Naive thymus-derived CD4-positive, alpha-beta T cell (primary cell): ENCODE measurements around the gene IFNA10. TPM values are rescaled to one million over a fixed set of nuclear protein-coding genes. Genes with fewer than 3 reads are reported as not detected.
A peak's percentile ranks its signal among the peaks of the same experiment; 100 is the strongest.
"Not testable (repeated sequence)": the region's sequence is repeated elsewhere in the genome, so short reads cannot be mapped to it uniquely, and the experiment has no call there.

ENCODE experiments used
- ATAC-seq: fragments of 150-1000 bp; cut with Tn5 transposase; 2 replicates; pipeline ENCODE4 v1.10.0; 2021; ENCODE audit warnings: mild to moderate bottlenecking, moderate library complexity
- CTCF ChIA-PET: fragments of 350-600 bp; sonication (Branson Sonifier 250); formaldehyde crosslinking; loops from one replicate; lab custom pipeline; 2021; ENCODE audit warnings: antibody characterized with exemption; lab: Charles Lee
- POLR2A ChIA-PET: fragments of 350-600 bp; sonication (Branson Sonifier 250); formaldehyde crosslinking; loops from one replicate; lab custom pipeline; 2021; ENCODE audit warnings: antibody characterized with exemption, inconsistent platforms; lab: Charles Lee
- DNase-seq, 9 donors: peaks; one replicate each; pipeline versions ENCODE4 v3.0.0 to v3.0.0-alpha.2; 2020 to 2022; ENCODE audit warnings: mixed read lengths in 1 of 9
- H3K27ac ChIP-seq: one replicate; pipeline ENCODE4 v1.7.0; 2013; ENCODE audit warnings: mild to moderate bottlenecking, low read depth, low read length, moderate library complexity
- H3K27me3 ChIP-seq, 2 donors: one replicate each; pipeline ENCODE4 v1.7.0; 2013; ENCODE audit warnings: low read length in 2 of 2, mild to moderate bottlenecking in 2 of 2, moderate library complexity in 2 of 2; ENCODE audit not compliant: control insufficient read depth in 2 of 2, insufficient read depth in 2 of 2
- H3K36me3 ChIP-seq, 3 experiments: 1 replicate in 2 of 3; 2 replicates in 1 of 3; pipeline ENCODE4 v1.7.0; 2013; ENCODE audit warnings: low read length in 3 of 3, mild to moderate bottlenecking in 3 of 3, moderate library complexity in 1 of 3; ENCODE audit not compliant: insufficient read depth in 3 of 3, control insufficient read depth in 2 of 3
- H3K4me1 ChIP-seq, 2 donors: one replicate each; pipeline ENCODE4 v1.7.0; 2013; ENCODE audit warnings: low read length in 2 of 2, mild to moderate bottlenecking in 2 of 2, moderate library complexity in 1 of 2; ENCODE audit not compliant: control insufficient read depth in 2 of 2, insufficient read depth in 2 of 2
- H3K4me3 ChIP-seq: 2 replicates; pipeline ENCODE4 v1.7.0; 2013; ENCODE audit warnings: mild to moderate bottlenecking, low read length
- H3K9me3 ChIP-seq, 3 experiments: 1 replicate in 2 of 3; 2 replicates in 1 of 3; pipeline ENCODE4 v1.7.0; 2013; ENCODE audit warnings: low read length in 3 of 3; ENCODE audit not compliant: control insufficient read depth in 2 of 3
- H3K27ac Mint-ChIP-seq, 9 donors: one replicate each; pipeline ENCODE4 v1.8.0; 2020 to 2022; ENCODE audit warnings: mixed read lengths in 9 of 9, mild to moderate bottlenecking in 8 of 9, moderate library complexity in 5 of 9, inconsistent platforms in 2 of 9
- H3K27me3 Mint-ChIP-seq, 5 donors: one replicate each; pipeline ENCODE4 v1.8.0; 2021 to 2022; ENCODE audit warnings: mixed read lengths in 5 of 5, mild to moderate bottlenecking in 1 of 5
- H3K36me3 Mint-ChIP-seq, 5 donors: one replicate each; pipeline ENCODE4 v1.8.0; 2020 to 2022; ENCODE audit warnings: mixed read lengths in 5 of 5, mild to moderate bottlenecking in 3 of 5, inconsistent platforms in 1 of 5
- H3K4me1 Mint-ChIP-seq, 7 donors: one replicate each; pipeline ENCODE4 v1.8.0; 2020 to 2022; ENCODE audit warnings: mixed read lengths in 7 of 7, mild to moderate bottlenecking in 3 of 7, inconsistent platforms in 1 of 7
- H3K4me3 Mint-ChIP-seq, 10 donors: one replicate each; pipeline ENCODE4 v1.8.0; 2020 to 2022; ENCODE audit warnings: mild to moderate bottlenecking in 10 of 10, mixed read lengths in 10 of 10, moderate library complexity in 6 of 10, inconsistent platforms in 2 of 10
- H3K9me3 Mint-ChIP-seq, 11 donors: one replicate each; pipeline ENCODE4 v1.8.0; 2020 to 2022; ENCODE audit warnings: mixed read lengths in 11 of 11, mild to moderate bottlenecking in 4 of 11, inconsistent platforms in 1 of 11, moderate library complexity in 1 of 11
- intact Hi-C, 2 donors: fragments of 100-400 bp; cut with micrococcal nuclease; formaldehyde crosslinking; loops; one replicate each; pipeline ENCODE4 v1.15.1; 2023
- polyA plus RNA-seq, 2 donors: library from polyadenylated mRNA; unstranded; fragments of 300-500 nt; fragmentation: Illumina TruSeq; gene quantifications; one replicate each; pipeline ENCODE4 v1.2.3, GENCODE V29; 2021
- total RNA-seq, 6 experiments: library from RNA in 5 of 6; stranded (reverse) in 5 of 6; gene quantifications; 1 replicate in 5 of 6; 2 replicates in 1 of 6; pipeline ENCODE4 v1.2.3 and lab custom pipeline; 2021 to 2026

The IFNA10 gene
- not detected for total RNA-seq
- polyA plus RNA-seq: not detected
- total RNA-seq (lab: John Stamatoyannopoulos, UW): not detected

DNA sequence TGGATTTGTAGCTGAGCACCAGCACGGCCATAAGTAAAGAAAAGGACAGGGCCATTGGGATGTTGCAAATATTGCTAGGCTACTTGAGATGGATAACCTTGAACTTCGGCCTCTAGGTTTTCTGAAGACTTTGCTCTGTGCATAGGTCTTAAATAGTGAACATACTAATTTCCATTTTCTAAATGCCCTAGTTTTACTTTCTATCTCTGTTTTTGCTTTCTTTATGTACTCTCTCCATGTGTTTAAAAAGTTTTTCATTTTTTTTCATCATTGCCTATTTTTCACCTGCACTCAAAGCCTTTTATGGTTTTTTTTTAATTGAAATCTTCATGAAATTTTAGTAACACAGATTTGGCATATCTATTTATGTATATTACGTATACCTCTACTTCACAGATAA lies at the start of gene IFNA10:
Gene IFNA10, minus strand, starts transcription at position 101 of the 400 bp plus-strand sequence. Its CDS starts 46 bp downstream, at position 55.
- H3K4me3 Mint-ChIP-seq, H3K4me1 Mint-ChIP-seq, H3K27ac Mint-ChIP-seq, CTCF ChIA-PET, H3K27me3 ChIP-seq, POLR2A ChIA-PET, intact Hi-C loops, ATAC-seq, H3K9me3 ChIP-seq, H3K4me3 ChIP-seq, DNase-seq, H3K27ac ChIP-seq, H3K36me3 Mint-ChIP-seq, H3K36me3 ChIP-seq, H3K9me3 Mint-ChIP-seq, H3K4me1 ChIP-seq: not testable (repeated sequence)
- H3K27me3 Mint-ChIP-seq: peaks cover 4 to 27% (median 10%) of the 10 kb centered on the region in 5 donors

DNA sequence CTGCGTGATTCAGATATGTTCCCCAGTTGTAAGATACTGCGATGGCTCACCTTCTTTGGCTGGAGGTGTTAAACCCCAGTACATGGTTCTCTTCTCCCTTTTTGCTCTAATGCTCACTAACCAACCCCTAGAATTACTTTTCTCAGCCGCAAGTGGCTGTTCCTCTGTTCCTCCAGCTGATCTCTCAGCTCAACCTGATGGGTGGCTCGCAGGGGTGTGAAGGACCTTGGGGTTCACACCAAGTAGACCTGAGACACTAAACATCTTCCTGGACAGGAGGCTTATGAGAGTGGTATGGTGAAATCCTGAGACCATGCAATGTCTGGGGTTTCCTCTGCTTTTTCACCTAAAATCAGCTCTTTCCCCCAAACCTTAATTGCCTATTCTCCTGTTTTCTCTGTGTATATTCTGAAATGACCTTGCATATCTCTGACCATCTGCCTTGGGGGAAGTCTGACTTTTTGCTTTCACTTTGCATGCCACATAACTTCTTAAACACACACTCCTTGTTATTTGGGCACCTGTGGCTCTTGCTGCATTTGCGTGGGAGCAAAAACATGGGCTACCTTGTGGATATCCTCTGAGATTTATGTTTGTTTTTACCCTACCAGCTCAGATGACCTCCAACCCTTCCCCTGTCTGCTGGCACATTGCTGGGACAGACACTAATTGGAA lies 48.7 kb upstream of the IFNA10 start:
- Mint-ChIP-seq H3K4me1 (peaks cover 4 to 14% (median 6%) of the 10 kb centered on the region in 7 donors), H3K27ac (no peak overlapping the region), H3K27me3 (peaks cover 0 to 54% (median 7%) of the 10 kb centered on the region in 5 donors), H3K4me3 (no peak overlapping the region), H3K36me3 (no peaks in the 10 kb centered on the region), H3K9me3 (peaks cover 0 to 2% (median 0%) of the 10 kb centered on the region in 11 donors)
- Histone ChIP-seq H3K4me1 (peaks cover 0 to 3% of the 10 kb centered on the region in 2 donors), H3K9me3 (no peaks in the 10 kb centered on the region), H3K27me3 (no peaks in the 10 kb centered on the region), H3K4me3 (no peak overlapping the region), H3K27ac (no peak overlapping the region), H3K36me3 (no peaks in the 10 kb centered on the region)
- ChIA-PET POLR2A (interaction anchor here (0.6 kb wide), 1 partner anchor 596 kb away, joined by 3 read pairs; no protein-coding TSS in a partner anchor), CTCF (no interaction called here)
- intact Hi-C loops: loop anchor here in 1 of 2 donors (1.0 kb wide), 1 partner anchor 63 kb away; no protein-coding TSS in a partner anchor
- DNase-seq (no peak), ATAC-seq (no peak)

DNA sequence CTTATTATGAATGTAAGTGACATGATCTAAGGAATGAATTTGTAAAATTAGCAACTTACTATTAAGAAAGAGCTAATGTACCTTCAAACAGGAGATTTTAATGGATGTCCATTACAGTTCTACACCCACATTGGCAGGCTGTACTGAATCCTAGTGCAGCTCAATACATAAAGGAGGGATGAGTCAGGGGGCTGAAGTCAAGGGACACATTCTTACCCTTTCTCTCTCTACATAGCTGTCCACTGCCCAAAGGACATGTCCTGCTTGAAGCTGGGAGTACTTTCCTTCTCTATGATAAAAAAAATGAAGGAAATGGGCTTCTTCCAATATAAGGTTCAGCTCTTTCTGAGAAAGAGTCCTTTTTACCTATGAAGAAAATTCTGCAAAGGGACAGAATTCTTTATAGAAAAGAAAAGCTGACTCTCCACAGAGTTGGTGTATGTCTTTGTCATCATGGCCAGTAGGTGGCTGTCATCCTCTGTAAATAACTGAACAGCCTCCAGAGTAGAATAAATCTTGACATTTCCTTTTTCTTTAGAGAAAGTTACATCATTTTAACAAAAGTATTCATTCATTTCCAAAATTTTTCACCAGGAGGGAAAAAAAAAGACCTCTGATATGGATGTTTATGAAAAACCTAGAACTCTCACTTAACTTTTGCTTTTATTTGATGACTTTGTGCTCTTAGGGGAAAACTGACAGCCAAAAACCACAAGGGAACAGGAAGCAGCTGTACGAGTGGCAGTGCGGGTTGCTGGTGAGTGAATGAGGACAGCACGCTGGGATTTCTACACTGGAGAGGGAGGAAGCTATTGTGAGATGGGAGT lies 46.0 kb upstream of the IFNA10 start:
- ChIA-PET POLR2A (interaction anchor here (0.5 kb wide), 1 partner anchor 497 kb away, joined by 3 read pairs; no protein-coding TSS in a partner anchor), CTCF (interaction anchor here (0.6 to 2.3 kb wide), 5 partner anchors 9 to 112 kb away, joined by 3 to 10 read pairs (median 3); no protein-coding TSS in a partner anchor)
- H3K27ac ChIP-seq: no peak overlapping the region
- peaks cover 0 to 3% of the 10 kb centered on the region in 2 donors for H3K4me1 ChIP-seq
- H3K4me1 Mint-ChIP-seq: peaks cover 4 to 14% (median 6%) of the 10 kb centered on the region in 7 donors
- no peaks in the 10 kb centered on the region for H3K9me3 Mint-ChIP-seq
- peak in 5 of 9 donors; percentile 7 to 23 (median 12) for DNase-seq
- ATAC-seq: peak; percentile 78
- H3K27ac Mint-ChIP-seq: no peak overlapping the region
- intact Hi-C loops: loop anchor here (1.0 to 5.0 kb wide), 4 partner anchors 64 to 534 kb away; no protein-coding TSS in a partner anchor
- H3K4me3 Mint-ChIP-seq: peak overlapping the region in 6 of 10 donors; percentile 4 to 52 (median 21)
- H3K27me3 ChIP-seq: no peaks in the 10 kb centered on the region
- no peaks in the 10 kb centered on the region for H3K36me3 ChIP-seq
- peaks cover 4 to 60% (median 16%) of the 10 kb centered on the region in 5 donors for H3K27me3 Mint-ChIP-seq
- no peaks in the 10 kb centered on the region for H3K9me3 ChIP-seq
- no peak overlapping the region for H3K4me3 ChIP-seq
- H3K36me3 Mint-ChIP-seq: no peaks in the 10 kb centered on the region

DNA sequence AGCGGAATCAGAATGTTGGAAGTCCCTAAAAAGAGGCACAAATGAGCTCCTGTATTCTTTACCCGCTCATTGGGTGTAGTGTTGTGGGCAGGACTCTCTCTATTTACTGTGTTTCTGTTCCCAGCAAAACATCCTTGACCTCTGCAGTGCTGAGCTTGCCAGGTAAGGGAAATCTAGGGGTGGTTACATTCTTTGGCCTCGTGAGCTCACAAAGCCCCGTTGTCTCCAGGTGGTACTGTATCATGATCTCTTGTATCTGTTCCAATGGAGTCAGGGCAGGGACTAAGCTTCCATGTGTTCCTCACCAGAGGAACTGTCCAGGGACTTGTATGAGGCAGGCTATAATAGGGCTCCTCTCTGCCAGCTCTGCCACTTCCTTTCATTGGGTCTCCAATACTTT lies 44.7 kb upstream of the IFNA10 start:
- no peaks in the 10 kb centered on the region for H3K36me3 ChIP-seq
- H3K4me1 ChIP-seq: peaks cover 0 to 3% of the 10 kb centered on the region in 2 donors
- intact Hi-C loops: loop anchor here in 1 of 2 donors (5.0 kb wide), 2 partner anchors 66 to 536 kb away; no protein-coding TSS in a partner anchor
- H3K4me3 ChIP-seq: no peak overlapping the region
- Mint-ChIP-seq H3K27ac (no peak overlapping the region), H3K4me3 (no peak overlapping the region), H3K9me3 (peaks cover 0 to under 1% (median 0%) of the 10 kb centered on the region in 11 donors), H3K36me3 (no peaks in the 10 kb centered on the region), H3K27me3 (peaks cover 3 to 50% (median 16%) of the 10 kb centered on the region in 5 donors), H3K4me1 (peaks cover 4 to 14% (median 6%) of the 10 kb centered on the region in 7 donors)
- H3K27me3 ChIP-seq: no peaks in the 10 kb centered on the region
- DNase-seq: no peak
- ChIA-PET POLR2A (interaction anchor here (0.6 kb wide), 1 partner anchor 954 kb away, joined by 3 read pairs; no protein-coding TSS in a partner anchor), CTCF (interaction anchor here (1.1 to 2.3 kb wide), 2 partner anchors 16 to 32 kb away, joined by 4 to 10 read pairs; no protein-coding TSS in a partner anchor)
- no peak for ATAC-seq
- no peak overlapping the region for H3K27ac ChIP-seq
- no peaks in the 10 kb centered on the region for H3K9me3 ChIP-seq

DNA sequence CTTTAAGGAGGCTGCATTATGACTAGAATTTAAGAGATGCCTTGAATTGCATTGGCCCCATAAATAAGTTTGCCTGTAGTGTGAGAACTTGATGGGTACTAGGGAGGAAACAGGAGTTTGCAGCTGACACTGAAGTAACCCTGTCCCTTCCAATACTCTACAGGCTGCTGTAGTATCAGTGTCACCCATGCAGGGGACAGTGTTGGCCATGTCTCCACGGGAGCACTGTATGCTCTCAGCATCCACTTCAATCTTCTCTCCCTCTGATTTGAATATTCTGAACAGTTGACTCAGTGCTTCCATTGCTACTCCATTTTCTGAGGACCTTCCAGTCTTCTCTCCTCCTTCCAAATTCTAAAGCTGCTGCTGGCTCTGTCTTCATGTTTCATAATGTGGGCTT lies 44.2 kb upstream of the IFNA10 start:
- Histone ChIP-seq H3K27ac (no peak overlapping the region), H3K4me3 (no peak overlapping the region), H3K4me1 (peaks cover 0 to 3% of the 10 kb centered on the region in 2 donors), H3K36me3 (no peaks in the 10 kb centered on the region), H3K27me3 (no peaks in the 10 kb centered on the region), H3K9me3 (no peaks in the 10 kb centered on the region)
- no peak for ATAC-seq
- Mint-ChIP-seq H3K9me3 (peaks cover 0 to 2% (median 0%) of the 10 kb centered on the region in 11 donors), H3K27ac (no peak overlapping the region), H3K4me1 (peaks cover 4 to 14% (median 6%) of the 10 kb centered on the region in 7 donors), H3K27me3 (peaks cover 3 to 46% (median 16%) of the 10 kb centered on the region in 5 donors), H3K4me3 (no peak overlapping the region), H3K36me3 (no peaks in the 10 kb centered on the region)
- no peak for DNase-seq
- POLR2A ChIA-PET: no interaction called here
- intact Hi-C loops: loop anchor here in 1 of 2 donors (5.0 kb wide), 2 partner anchors 66 to 536 kb away; no protein-coding TSS in a partner anchor
- CTCF ChIA-PET: interaction anchor here (2.3 kb wide), 1 partner anchor 16 kb away, joined by 10 read pairs; no protein-coding TSS in a partner anchor

DNA sequence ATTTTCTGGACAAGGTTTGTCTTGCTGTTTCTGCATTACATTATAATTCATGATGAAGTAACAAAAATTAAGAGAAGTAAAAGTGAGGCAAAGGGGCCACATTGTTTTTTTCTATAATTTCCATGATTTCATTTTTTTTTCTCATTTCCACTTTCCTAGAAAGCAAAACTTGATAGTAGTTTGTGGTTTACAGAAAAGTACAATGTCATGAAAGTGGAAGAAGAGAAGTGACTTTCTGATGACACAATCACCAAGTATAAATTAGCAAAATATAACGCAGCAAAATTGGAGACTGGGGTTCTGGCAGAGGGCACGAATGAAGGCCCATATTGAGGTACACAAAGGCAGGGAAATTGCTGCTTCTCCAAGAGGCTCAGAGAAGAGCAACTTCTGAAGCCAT lies 37.9 kb upstream of the IFNA10 start:
- H3K4me3 ChIP-seq: no peak overlapping the region
- ATAC-seq: no peak
- peaks cover 0 to 2% (median 0%) of the 10 kb centered on the region in 11 donors for H3K9me3 Mint-ChIP-seq
- H3K4me3 Mint-ChIP-seq: no peak overlapping the region
- no peaks in the 10 kb centered on the region for H3K36me3 ChIP-seq
- H3K27ac Mint-ChIP-seq: no peak overlapping the region
- no peak overlapping the region for H3K27ac ChIP-seq
- peaks cover 0 to 5% (median 0%) of the 10 kb centered on the region in 7 donors for H3K4me1 Mint-ChIP-seq
- intact Hi-C loops: no loop called here
- H3K9me3 ChIP-seq: no peaks in the 10 kb centered on the region
- H3K36me3 Mint-ChIP-seq: no peaks in the 10 kb centered on the region
- no peaks in the 10 kb centered on the region for H3K27me3 ChIP-seq
- POLR2A ChIA-PET: no interaction called here
- peaks cover 14 to 37% (median 23%) of the 10 kb centered on the region in 5 donors for H3K27me3 Mint-ChIP-seq
- DNase-seq: no peak
- H3K4me1 ChIP-seq: no peaks in the 10 kb centered on the region
- CTCF ChIA-PET: no interaction called here
